Smooth muscle cell (in vitro differentiated cells): ENCODE data around the gene RAD54L. TPM values are rescaled to one million over a fixed set of nuclear protein-coding genes. Genes with fewer than 3 reads are reported as not detected.

Experiments
- DNase-seq: peaks from one replicate; lab custom pipeline; 2025; ENCODE audit not compliant: unreplicated experiment; lab: John Stamatoyannopoulos, UW
- H2AFZ ChIP-seq: fragments of 200-600 bp; sonication (generic); 2 replicates; pipeline ENCODE4 v1.6.0; 2016; ENCODE audit warnings: antibody characterized with exemption, low read depth, mild to moderate bottlenecking
- H3F3A ChIP-seq: fragments of 200-600 bp; sonication (generic); 2 replicates; pipeline ENCODE4 v1.6.0; 2017; ENCODE audit warnings: antibody characterized with exemption, low read depth
- H3K27ac ChIP-seq: fragments of 200-600 bp; sonication (generic); 2 replicates; pipeline ENCODE4 v1.5.1; 2016; ENCODE audit warnings: low read depth, mild to moderate bottlenecking
- H3K27me3 ChIP-seq: fragments of 200-600 bp; sonication (generic); 2 replicates; pipeline ENCODE4 v1.6.1; 2016; ENCODE audit warnings: low read depth, mild to moderate bottlenecking
- H3K36me3 ChIP-seq: fragments of 200-600 bp; sonication (generic); 2 replicates; pipeline ENCODE4 v1.5.1; 2016; ENCODE audit warnings: low read depth
- H3K4me1 ChIP-seq: fragments of 200-600 bp; sonication (generic); 2 replicates; pipeline ENCODE4 v1.5.1; 2016; ENCODE audit warnings: low read depth
- H3K4me2 ChIP-seq: fragments of 200-600 bp; sonication (generic); 2 replicates; pipeline ENCODE4 v1.6.0; 2016; ENCODE audit warnings: mild to moderate bottlenecking
- H3K4me3 ChIP-seq: fragments of 200-600 bp; sonication (generic); 2 replicates; pipeline ENCODE4 v1.5.1; 2016; ENCODE audit warnings: mild to moderate bottlenecking
- H3K79me2 ChIP-seq: fragments of 200-600 bp; sonication (generic); 2 replicates; pipeline ENCODE4 v1.6.0; 2016; ENCODE audit warnings: low read depth, mild to moderate bottlenecking
- H3K9ac ChIP-seq: fragments of 200-600 bp; sonication (generic); 2 replicates; pipeline ENCODE4 v1.6.0; 2016; ENCODE audit warnings: low read depth
- H3K9me3 ChIP-seq: fragments of 200-600 bp; sonication (generic); replicated peaks from 2 replicates; pipeline ENCODE4 v1.5.1; 2016; ENCODE audit warnings: low read depth
- H4K20me1 ChIP-seq: fragments of 200-600 bp; sonication (generic); 2 replicates; pipeline ENCODE4 v1.6.0; 2016; ENCODE audit warnings: low read depth
- WGBS: methylation state at CpG from one replicate; pipeline ENCODE4 v1.1.7; 2016; ENCODE audit warnings: low lambda C conversion rate; 5-methylcytosine and 5-hydroxymethylcytosine counted together
- polyA plus RNA-seq: library from polyadenylated mRNA; unstranded; fragments of >200 nt; fragmentation: Nextera tagmentation; extraction: Ambion mirVana; gene quantifications from 2 replicates; pipeline ENCODE4 v1.2.1, GENCODE V29; 2016
- total RNA-seq: library from RNA; depleted of rRNA; stranded (reverse); fragments of >200 nt; gene quantifications from 2 replicates; pipeline ENCODE4 v1.2.3, GENCODE V29; 2014
- TF ChIP-seq, protein P1 (sequence below): fragments of 200-600 bp; sonication (generic); IDR thresholded peaks from 2 replicates; pipeline ENCODE4 v1.5.1; 2017; ENCODE audit warnings: borderline replicate concordance, mild to moderate bottlenecking, antibody characterized with exemption; ENCODE audit not compliant: insufficient read depth, poor library complexity, severe bottlenecking

The RAD54L gene
- total and polyA plus RNA-seq, 2 experiments from 2014 or later = 4.9 to 5.6 TPM

DNA sequence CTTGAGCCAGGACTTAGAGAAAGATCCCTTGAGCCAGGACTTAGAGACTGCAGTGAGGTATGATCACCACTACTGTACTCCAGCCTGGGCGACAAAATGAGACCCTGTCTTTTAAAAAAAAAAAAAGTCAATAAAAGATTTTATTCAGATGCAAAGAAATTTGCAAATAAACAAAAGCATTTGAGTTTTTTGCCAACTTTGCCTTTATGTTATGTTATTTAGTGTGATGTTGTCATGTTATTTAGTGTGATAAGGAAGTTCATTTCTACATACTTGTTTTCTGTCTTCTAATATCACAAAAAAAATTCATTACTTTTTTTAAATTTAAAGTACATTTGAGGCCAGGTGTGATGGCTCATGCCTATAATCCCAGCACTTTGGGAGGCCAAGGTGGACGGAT, 9.0 kb downstream of the RAD54L start:
- H2AFZ ChIP-seq = no peak overlapping the region
- H3K4me2 ChIP-seq = no peak overlapping the region
- H3K27ac ChIP-seq = no peak overlapping the region
- 100% methylated on average over 2 of the region's 2 CpGs for WGBS
- no peaks in the 10 kb centered on the region for H3K27me3 ChIP-seq
- no peaks in the 10 kb centered on the region for H3F3A ChIP-seq
- no peaks in the 10 kb centered on the region for H3K79me2 ChIP-seq
- no peaks in the 10 kb centered on the region for H3K9me3 ChIP-seq
- DNase-seq = no peak
- H4K20me1 ChIP-seq = no peaks in the 10 kb centered on the region
- TF ChIP-seq, protein P1, sequence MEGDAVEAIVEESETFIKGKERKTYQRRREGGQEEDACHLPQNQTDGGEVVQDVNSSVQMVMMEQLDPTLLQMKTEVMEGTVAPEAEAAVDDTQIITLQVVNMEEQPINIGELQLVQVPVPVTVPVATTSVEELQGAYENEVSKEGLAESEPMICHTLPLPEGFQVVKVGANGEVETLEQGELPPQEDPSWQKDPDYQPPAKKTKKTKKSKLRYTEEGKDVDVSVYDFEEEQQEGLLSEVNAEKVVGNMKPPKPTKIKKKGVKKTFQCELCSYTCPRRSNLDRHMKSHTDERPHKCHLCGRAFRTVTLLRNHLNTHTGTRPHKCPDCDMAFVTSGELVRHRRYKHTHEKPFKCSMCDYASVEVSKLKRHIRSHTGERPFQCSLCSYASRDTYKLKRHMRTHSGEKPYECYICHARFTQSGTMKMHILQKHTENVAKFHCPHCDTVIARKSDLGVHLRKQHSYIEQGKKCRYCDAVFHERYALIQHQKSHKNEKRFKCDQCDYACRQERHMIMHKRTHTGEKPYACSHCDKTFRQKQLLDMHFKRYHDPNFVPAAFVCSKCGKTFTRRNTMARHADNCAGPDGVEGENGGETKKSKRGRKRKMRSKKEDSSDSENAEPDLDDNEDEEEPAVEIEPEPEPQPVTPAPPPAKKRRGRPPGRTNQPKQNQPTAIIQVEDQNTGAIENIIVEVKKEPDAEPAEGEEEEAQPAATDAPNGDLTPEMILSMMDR = no peak
- H3K36me3 ChIP-seq = no peaks in the 10 kb centered on the region
- no peak overlapping the region for H3K4me3 ChIP-seq
- H3K4me1 ChIP-seq = no peaks in the 10 kb centered on the region
- no peak overlapping the region for H3K9ac ChIP-seq

DNA sequence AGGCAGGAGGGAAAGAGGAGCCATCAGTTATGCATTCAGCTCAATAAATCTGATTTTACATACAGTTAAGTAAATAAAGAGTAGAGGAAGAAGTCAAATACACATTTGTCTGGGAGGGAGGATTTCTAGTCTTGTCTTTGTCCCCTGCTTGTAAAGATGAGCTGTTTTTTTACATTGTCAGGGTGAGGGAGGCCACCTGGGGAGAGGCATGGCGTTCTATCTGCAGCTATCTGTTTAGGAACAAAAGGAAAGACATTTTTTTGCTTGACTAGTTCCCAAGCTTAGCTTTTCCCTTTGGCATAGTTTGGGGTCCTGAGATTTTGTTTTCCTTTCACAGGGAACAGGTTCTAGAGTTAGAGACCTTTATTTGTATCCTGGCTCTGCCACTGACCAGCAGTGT, 14.9 kb downstream of the RAD54L start:
- no peak overlapping the region for H3K9ac ChIP-seq
- no peaks in the 10 kb centered on the region for H3K36me3 ChIP-seq
- no peaks in the 10 kb centered on the region for H3K4me1 ChIP-seq
- no peak overlapping the region for H2AFZ ChIP-seq
- no peaks in the 10 kb centered on the region for H3F3A ChIP-seq
- TF ChIP-seq, protein P1 = no peak
- no peak overlapping the region for H3K4me2 ChIP-seq
- no peak for DNase-seq
- H3K27me3 ChIP-seq = no peaks in the 10 kb centered on the region
- H3K27ac ChIP-seq = no peak overlapping the region
- H4K20me1 ChIP-seq = no peaks in the 10 kb centered on the region
- 100% methylated on average over 1 of the region's 1 CpG for WGBS
- H3K79me2 ChIP-seq = no peaks in the 10 kb centered on the region
- no peak overlapping the region for H3K4me3 ChIP-seq
- no peaks in the 10 kb centered on the region for H3K9me3 ChIP-seq

DNA sequence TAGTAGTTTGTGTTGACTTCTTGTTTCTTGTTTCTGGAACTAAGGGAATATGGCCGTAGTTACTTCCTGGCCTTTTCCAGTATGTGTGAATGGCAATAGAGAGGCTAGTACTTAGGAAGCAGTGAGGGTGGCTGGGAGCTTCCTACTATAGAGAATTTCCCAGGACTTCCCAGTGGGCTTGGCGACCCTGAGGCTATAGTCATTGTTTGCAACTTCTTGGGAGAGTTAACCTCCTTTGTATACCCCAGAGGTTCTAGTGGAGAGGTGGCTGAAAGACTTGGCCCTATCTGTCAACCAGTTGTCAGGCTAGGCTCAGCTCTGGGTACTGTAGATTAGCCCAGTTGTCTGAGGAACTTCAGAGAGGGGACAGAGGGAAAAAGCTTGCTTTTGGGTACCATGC, 15.6 kb downstream of the RAD54L start:
- Histone ChIP-seq H3K27ac (no peak overlapping the region), H3K4me3 (no peak overlapping the region), H4K20me1 (no peaks in the 10 kb centered on the region), H3F3A (no peaks in the 10 kb centered on the region), H3K36me3 (no peaks in the 10 kb centered on the region), H3K79me2 (no peaks in the 10 kb centered on the region), H2AFZ (no peak overlapping the region), H3K9me3 (no peaks in the 10 kb centered on the region), H3K4me1 (no peaks in the 10 kb centered on the region), H3K4me2 (no peak overlapping the region), H3K9ac (no peak overlapping the region), H3K27me3 (no peaks in the 10 kb centered on the region)
- no peak for DNase-seq
- WGBS = 90% methylated on average over 2 of the region's 2 CpGs
- TF ChIP-seq, protein P1 = no peak

DNA sequence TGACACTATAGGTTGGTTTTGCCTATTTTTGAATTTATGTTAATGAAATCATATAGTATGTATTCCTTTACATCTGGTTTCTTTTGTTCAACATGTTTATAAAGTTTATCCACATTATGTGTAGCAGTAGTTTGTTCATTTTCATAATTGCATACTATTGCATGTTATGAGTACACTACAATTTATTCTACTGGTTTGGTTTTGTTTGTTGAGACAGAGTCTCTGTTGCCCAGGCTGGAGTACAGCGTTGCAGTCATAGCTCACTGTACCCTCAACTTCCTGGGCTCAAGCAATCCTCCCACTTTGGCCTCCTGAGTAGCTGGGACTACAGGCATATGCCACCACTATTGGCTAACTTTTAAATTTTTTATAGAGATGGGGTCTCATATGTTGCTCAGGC, 21.0 kb downstream of the RAD54L start:
- no peak overlapping the region for H3K4me2 ChIP-seq
- H4K20me1 ChIP-seq = no peaks in the 10 kb centered on the region
- H3K9ac ChIP-seq = no peak overlapping the region
- H3K4me3 ChIP-seq = no peak overlapping the region
- H3F3A ChIP-seq = no peaks in the 10 kb centered on the region
- H3K27me3 ChIP-seq = no peaks in the 10 kb centered on the region
- no peak overlapping the region for H2AFZ ChIP-seq
- H3K4me1 ChIP-seq = no peaks in the 10 kb centered on the region
- WGBS = 96% methylated on average over 1 of the region's 1 CpG
- H3K79me2 ChIP-seq = no peaks in the 10 kb centered on the region
- H3K36me3 ChIP-seq = no peaks in the 10 kb centered on the region
- no peaks in the 10 kb centered on the region for H3K9me3 ChIP-seq
- DNase-seq = no peak
- H3K27ac ChIP-seq = no peak overlapping the region
- TF ChIP-seq, protein P1 = no peak
